Stimulated activated CD8-positive, alpha-beta memory T cell treated with anti-CD3 and anti-CD28 coated beads, Interleukin-7, amount 100 ng/mL, for 48 hours (primary cell): ENCODE measurements around the gene ABCA1.
"Not testable (repeated sequence)": the region's sequence is repeated elsewhere in the genome, so short reads cannot be mapped to it uniquely, and the experiment has no call there.

Source experiments
- DNase-seq, 2 donors: peaks; one replicate each; pipeline ENCODE4 v3.0.0-alpha.2; 2020; ENCODE audit warnings: low read depth in 1 of 2; ENCODE audit errors: extremely low read depth in 1 of 2

ABCA1 gene, protein sequence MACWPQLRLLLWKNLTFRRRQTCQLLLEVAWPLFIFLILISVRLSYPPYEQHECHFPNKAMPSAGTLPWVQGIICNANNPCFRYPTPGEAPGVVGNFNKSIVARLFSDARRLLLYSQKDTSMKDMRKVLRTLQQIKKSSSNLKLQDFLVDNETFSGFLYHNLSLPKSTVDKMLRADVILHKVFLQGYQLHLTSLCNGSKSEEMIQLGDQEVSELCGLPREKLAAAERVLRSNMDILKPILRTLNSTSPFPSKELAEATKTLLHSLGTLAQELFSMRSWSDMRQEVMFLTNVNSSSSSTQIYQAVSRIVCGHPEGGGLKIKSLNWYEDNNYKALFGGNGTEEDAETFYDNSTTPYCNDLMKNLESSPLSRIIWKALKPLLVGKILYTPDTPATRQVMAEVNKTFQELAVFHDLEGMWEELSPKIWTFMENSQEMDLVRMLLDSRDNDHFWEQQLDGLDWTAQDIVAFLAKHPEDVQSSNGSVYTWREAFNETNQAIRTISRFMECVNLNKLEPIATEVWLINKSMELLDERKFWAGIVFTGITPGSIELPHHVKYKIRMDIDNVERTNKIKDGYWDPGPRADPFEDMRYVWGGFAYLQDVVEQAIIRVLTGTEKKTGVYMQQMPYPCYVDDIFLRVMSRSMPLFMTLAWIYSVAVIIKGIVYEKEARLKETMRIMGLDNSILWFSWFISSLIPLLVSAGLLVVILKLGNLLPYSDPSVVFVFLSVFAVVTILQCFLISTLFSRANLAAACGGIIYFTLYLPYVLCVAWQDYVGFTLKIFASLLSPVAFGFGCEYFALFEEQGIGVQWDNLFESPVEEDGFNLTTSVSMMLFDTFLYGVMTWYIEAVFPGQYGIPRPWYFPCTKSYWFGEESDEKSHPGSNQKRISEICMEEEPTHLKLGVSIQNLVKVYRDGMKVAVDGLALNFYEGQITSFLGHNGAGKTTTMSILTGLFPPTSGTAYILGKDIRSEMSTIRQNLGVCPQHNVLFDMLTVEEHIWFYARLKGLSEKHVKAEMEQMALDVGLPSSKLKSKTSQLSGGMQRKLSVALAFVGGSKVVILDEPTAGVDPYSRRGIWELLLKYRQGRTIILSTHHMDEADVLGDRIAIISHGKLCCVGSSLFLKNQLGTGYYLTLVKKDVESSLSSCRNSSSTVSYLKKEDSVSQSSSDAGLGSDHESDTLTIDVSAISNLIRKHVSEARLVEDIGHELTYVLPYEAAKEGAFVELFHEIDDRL (N-terminal part only)

DNA sequence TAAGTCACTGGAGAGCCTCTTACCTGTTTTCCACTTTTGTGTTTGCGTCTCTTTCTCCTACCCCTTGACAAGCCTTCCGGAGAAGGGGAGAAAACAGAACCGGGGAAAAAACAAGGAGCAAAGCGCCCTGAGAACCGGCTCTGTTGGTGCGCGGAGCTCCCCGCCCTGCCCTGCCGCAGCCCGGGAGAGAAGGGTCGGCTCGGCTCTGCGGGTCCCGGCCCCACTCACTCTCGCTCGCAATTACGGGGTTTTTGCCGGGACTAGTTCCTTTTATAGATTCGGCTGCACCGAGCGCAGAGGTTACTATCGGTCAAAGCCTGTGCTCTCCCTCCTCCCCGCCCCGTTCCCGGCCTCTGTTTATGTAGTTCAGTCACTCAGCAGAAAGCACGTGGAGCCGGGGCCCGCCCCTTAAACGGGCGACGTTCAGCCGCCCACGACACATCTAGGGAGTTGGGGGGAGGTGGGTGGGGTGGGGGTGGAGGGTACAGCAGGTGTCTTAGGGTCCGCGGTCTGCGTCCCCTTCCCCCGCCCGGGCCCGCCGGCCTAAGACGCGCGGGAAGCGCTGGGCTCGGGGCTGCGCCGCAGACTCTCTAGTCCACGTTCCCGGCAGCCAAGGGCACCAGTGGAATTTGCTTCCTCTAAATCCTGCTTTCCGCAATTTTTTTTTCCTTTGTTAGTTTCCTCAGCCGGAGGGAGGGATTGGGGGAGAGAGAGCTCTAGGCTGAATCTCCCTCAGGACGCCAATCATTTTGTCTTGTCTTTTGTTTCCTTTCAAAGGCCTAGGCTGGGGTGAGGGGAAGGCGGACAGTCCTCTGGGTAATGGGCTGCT, at the start of gene ABCA1:
TSS of gene ABCA1 (minus strand) at position 244 of the 829 bp plus-strand sequence. CDS start 24,476 bp downstream, outside the sequence.
- DNase-seq: peak; percentile 29 to 77

DNA sequence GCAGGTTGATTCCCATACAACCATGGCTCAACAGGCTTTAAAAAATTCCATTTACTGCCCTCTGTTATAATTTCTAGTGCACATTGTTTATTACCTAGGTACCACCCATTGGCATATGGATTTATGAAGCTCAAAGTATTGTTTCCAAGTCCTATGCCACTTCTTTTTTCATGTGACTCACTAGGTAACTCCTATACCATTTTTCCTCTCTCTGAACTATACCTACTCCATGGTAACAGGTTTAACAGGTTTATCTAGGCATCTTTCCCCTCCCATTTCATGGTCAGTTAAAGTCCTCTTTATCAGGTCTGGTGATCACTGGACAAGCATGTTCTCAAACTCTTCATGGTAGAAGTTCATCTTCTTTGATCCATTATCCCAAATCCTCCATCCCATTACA, 49.6 kb upstream of the ABCA1 start:
- no peak for DNase-seq

DNA sequence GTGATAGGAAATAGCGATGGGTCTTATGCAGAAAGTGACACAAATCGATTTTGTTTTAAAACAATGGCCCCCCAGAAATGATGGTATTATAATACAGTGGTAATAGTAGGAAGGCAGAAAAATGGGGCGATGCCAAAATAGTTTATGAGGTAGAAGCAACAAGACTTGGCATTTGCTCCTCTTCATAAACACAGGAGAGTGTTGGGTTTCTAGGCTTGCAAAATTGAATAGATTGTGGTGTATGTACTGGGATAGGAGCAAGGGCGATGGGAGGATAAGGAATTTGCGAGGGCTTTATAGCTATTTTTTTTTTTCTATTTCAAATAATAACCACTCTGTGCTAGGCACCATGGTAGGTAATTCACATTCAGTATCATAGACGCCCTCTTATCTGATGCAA, 49.2 kb upstream of the ABCA1 start:
- no peak for DNase-seq

DNA sequence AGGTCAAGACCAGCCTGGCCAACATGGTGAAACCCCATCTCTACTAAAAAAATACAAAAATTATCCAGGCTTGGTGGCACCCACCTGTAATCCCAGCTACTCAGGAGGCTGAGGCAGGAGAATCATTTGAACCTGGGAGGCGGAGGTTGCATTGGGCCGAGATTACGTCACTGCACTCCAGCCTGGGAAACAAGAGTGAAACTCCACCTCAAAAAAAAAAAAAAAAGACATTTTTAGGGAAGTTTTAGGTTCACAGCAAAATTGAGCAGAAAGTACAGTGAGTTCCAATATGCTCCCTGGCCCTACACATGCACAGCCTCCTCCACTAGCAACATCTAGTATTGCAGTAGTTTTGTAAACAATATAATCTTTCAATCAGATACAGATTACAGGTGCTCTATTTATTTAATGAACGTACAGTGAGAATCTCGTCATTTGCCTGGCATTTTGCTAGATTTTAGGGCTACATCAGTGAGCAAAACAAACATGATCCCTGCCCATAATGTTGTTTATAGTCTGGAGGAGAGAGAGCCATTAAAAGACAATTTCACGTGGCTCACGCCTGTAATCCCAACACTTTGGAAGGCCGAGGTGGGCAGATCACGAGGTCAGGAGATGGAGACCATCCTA, 48.1 kb upstream of the ABCA1 start:
- DNase-seq: not testable (repeated sequence)

DNA sequence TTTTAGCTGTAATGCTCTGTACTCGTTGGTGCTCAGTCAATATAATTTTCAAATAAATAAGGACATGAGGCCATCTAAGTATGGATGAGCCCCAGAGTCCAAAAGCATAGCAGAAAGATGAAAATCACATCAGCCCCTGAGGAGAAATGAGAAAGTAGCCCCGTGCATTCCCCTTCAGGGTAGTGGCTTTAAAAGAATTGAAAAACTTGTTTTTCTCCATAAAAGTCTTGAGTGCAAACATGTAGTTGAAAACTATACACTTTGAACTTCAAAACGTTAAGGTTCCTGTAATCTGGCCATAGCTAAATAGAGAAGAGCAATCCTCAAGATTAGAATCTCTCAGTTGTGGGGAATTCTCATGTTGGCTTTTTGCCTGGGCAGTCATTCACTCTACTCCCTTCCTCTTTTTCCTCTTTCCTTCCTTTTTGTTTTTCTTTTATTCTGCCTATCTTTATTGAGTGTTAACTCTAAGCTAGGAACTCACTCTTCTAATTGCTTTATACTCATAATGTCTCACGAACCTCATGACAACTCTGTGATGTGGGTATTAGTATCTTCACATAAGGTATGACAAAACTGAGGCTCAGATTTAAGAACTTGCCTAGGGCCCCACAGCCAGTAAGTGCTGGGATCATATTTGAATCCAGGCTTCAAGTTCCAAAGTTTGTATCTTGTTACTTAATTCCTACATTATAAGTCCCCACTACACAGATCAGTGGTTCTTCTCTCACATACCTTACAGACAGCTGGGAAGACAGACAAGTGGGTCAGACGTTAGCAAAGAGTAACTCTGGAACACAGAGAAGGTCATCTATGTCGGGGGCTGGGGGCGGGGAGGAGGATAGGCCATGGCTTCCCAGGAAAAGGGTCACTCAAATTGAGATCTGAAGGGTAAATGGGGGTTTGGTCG, 46.4 kb upstream of the ABCA1 start:
- no peak for DNase-seq

DNA sequence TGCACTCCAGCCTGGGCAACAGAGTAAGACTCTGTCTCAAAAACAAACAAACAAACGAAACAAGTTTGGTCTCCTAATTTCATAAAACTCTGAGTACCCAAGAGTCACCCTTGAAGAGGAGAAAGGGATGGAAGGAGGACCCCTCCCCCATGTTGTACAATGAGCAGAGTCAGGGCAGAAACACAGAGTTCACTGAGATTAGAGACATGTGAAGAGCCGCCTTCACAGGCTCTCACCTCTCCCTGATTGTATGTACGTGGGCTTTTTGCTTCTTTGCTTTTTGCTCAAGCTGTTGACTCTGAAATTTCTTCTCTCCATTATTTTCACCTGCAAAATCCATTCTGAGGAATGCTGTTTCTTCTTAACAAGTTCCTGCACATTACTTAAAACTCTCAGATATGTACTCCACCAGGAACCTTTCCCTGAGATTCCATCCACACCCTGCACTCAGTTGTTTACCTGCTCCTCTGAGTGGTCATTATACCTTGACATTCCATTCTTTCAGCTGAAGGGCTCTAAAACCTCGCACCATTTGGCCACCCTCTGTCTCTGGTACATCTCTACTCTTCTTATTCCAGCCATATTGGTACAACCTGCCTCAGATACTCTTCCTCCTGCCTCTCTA, 44.4 kb upstream of the ABCA1 start:
- DNase-seq: no peak

DNA sequence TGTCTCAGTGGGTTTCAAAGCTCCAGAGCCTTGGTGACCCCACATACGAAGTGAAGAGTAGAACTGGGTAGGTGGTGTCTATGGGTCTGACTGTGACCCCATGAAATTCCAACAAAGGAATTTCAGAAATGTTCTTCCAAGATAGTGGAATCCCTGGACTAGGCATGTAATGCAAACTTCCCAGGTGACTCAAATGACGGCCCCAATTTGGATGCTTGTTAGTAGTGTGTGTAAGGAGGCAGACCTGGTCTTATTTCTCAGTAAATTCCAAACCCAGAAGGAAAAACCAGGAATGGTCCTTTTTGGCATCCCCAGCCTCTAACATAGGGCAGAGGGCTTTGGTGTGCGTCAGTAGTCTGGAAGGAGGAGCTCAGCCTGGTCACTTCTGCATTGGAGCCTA, 43.6 kb upstream of the ABCA1 start:
- no peak for DNase-seq

DNA sequence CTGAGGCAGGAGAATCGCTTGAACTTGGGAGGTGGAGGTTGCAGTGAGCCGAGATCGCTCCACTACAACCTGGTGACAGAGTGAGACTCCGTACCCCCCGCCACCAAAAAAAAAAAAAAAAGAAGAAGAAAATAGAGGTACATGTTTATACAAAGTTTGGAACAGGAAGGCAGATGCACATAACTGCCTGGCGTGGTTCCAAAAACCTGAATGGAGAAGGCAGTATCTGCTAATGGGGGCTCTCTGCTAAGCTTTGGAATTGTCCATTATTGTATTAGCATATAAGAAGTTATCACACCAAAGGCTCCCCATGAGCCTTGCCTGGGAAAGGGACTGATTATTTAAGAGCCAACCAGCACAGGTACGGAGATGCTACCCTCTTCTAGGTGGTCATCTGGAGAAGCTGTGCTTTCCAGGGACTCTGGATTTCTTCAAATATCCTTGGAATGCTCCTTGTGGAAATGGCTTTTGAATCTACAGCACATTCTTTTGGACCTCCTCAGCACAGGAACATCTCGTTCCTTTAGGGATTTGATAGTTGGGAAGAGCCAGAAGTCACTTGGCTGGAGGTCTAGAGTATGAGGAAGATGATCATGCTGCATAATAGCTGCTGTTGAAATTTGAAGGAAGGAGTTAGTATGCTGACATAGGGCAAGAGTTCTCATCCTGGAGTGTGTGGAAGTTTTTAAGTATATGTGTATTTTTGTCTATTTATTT, 42.5 kb upstream of the ABCA1 start:
- no peak for DNase-seq

DNA sequence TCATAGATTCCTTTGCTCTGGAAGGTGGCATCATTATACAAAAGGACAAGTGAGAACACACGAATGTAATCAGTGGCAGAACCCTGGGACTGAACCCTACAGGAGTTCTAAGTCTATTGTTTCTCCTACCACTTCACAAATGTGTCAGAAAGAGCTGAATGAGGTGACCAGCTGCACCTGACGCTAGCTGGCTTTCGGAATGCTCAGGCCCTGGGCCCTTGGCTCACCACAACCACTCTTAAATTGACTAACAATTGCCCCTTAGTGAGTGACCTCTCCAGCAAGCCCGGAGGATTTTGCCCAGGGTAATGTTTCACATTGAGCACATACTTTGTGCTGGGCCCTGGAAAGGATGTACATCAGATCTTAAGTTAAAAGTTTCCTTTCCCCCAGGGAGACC, 41.2 kb upstream of the ABCA1 start:
- DNase-seq: no peak

DNA sequence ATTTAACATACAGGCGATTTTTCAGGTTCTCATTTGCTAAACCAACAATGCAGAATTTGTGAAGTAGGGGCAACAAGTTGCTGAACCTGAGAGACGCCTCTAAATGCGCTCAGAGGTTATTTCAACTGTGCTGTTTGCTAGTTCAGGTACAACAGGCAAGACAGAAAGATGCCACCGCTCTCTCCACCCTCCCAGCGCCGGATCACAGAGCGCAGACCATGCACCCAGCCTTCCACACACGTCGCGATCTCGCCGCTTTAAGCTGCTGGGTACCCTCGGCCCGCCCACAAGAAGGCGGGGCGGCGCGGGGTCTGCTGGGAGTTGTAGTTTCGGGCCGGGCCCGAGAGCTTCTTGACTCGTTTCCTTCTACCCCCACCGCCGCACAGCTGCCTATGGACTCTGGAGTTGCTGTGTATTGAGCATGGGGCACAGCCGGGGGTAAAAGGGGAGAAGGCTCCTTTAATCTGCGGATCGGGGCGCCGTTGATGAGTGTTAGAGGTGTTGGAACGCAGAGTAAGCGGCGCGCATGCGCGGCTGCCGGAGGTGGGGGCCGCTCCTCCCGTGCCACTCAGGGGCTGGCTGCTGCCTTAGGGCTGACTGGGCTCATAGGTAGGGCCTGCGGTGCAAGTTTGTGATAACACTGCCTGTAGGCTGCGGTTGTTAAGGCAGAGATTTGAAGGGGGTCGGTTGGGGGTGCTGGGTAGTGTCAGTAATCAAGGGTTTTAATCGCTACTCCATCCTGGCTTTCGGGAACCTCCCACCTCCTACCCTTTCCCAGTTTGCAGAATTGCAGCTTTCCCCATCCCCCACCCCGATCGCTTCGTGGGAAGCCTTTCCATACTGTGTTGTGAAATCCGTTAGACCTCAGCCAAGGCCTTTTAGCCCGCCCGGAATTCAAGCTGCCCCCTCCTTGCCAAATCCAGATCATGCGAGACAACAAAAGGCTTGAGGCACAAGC, 40.3 kb upstream of the ABCA1 start:
- peak; percentile 61 to 74 for DNase-seq

DNA sequence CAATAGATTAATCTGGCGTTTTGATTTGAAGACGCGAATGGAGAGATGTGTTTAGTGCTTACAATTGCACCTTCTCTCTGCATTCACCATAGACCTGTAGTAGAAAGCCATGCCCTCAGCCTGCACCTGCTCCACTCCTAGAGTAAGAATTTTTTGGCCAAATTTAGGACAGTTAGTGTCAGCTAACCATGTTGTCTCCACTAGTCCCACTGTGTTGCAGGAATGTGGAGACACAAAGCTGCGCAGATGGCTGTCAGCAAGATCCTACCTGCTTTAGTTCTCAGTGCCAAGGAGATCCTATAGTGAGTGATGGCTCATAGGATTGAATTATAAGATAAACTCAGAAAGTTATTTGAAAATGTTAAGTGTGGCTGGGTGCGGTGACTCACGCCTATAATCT, 35.1 kb upstream of the ABCA1 start:
- DNase-seq: no peak

DNA sequence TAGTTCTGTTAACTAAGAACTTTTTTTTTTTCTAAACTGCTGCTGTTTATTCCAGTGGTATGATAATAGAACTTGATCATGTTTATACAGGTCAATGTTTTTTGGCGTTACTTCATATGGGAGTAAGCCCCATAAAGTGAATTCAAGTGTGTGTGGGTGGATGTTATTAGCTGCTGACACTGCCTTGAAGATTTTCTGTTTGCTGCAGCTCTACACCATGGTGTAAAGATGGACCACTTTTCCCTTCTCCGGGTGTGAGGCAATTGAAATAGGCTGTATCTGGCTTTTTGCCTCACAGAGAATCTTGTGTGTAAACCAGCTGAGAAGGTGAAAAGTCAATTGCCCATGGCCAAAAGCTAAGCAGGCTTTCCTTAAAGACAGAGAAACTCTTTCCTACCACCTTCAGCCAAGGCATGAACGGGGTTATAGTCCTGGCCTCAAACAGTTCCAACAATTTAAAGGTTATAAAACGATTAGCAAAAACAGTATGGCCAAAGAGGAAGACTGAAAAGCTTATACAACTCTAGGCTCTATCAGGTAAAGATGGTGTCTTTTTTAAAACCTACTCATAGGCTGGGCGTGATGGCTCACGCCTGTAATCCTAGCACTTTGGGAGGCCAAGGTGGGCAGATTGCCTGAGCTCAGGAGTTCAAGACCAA, 33.9 kb upstream of the ABCA1 start:
- DNase-seq: no peak

DNA sequence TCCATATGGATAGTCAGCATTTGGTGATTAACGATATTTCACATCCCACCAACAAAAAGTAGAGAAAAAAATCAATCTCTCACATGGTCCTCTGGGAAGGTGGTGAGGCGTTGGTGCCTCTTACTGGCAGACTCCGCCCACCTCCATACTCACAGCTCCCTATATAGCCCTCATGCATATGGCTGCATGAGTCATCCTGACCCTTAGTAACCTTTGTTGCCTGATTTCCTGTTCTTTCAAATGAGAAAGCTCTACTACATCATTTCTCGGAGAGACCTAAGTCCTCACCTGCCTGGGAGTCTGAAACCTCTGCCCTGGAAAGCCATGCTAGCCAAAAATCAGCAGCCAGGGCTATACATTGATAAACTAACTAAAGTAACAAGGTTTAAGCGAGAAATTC, 33.3 kb upstream of the ABCA1 start:
- peak; percentile 26 to 73 for DNase-seq

DNA sequence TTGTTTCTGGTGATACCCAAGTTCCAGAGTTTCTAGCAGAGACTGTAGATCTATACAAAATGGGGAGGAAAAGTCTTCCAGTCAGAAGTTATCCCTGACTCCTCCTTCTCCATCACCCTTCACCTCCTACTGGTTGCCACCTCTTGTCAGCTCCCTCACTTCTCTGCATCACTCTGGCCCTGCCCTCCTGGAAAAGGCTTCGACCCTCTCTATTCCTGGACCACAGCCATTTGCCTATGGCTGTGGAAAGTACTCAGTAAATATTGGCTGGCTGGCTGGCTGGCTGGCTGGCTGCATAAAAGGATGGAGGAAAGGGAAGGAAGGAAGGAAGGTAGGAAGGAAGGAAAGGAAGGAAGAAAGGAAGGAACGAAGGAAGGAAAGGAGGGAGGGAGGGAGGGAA, 32.7 kb upstream of the ABCA1 start:
- no peak for DNase-seq

DNA sequence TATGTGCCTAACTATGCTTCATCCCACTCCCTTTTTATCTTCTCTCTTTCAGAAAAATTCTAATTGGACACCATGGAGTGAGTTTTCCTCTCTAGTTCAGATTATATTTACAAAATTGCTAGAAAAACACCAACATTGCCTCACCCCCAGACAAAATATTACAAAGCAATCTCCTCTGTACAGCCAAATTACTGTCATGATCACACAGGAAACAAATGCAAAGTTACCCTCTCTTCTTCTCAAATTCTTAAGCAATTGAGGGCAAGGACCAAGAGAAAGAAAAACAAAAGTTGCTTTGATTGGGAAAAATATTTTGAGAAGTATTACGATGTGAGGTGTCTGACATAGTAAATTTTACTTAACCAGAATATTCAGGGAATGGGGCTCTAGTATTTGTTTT, 30.8 kb upstream of the ABCA1 start:
- DNase-seq: no peak

DNA sequence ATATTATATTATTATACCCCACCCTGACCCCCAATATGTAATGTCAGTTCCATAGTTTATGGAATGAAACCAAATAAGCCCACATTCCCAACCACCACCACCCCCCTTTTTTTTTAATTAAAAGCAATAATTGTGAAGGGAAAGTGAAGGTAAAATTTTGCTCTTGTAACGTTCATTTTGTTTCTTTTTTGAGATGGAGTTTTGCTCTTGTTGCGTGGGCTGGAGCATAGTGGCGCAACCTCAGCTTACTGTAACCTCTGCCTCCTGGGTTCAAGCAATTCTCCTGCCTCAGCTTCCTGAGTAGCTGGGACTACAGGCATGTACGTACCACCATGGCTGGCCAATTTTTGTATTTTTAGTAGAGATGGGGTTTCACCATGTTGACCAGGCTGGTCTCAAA, 30.1 kb upstream of the ABCA1 start:
- not testable (repeated sequence) for DNase-seq
